GM23248 (cell line): ENCODE measurements around the gene NEFH. TPM values are rescaled to one million over a fixed set of nuclear protein-coding genes. Genes with fewer than 3 reads are reported as not detected.
"Not testable (repeated sequence)": the region's sequence is repeated elsewhere in the genome, so short reads cannot be mapped to it uniquely, and the experiment has no call there.

Experiments
- DNase-seq: peaks from one replicate; pipeline ENCODE4 v3.0.0-alpha.2; 2015
- H2AFZ ChIP-seq: fragments of 200-600 bp; sonication (generic); 2 replicates; pipeline ENCODE4 v1.6.1; 2016; ENCODE audit warnings: antibody characterized with exemption
- H3F3A ChIP-seq: fragments of 200-600 bp; sonication (generic); 2 replicates; pipeline ENCODE4 v1.6.1; 2016; ENCODE audit warnings: mild to moderate bottlenecking, antibody characterized with exemption, mixed run types; ENCODE audit not compliant: insufficient read depth
- H3K27ac ChIP-seq: fragments of 200-600 bp; sonication (generic); 2 replicates; pipeline ENCODE4 v1.5.1; 2016; ENCODE audit warnings: mild to moderate bottlenecking
- H3K27me3 ChIP-seq: fragments of 200-600 bp; sonication (generic); replicated peaks from 2 replicates; pipeline ENCODE4 v1.6.1; 2016; ENCODE audit warnings: mild to moderate bottlenecking; ENCODE audit not compliant: insufficient read depth
- H3K36me3 ChIP-seq: fragments of 200-600 bp; sonication (generic); 2 replicates; pipeline ENCODE4 v1.6.1; 2016; ENCODE audit warnings: low read depth, mild to moderate bottlenecking
- H3K4me1 ChIP-seq: fragments of 200-600 bp; sonication (generic); 2 replicates; pipeline ENCODE4 v1.6.1; 2016; ENCODE audit warnings: mild to moderate bottlenecking; ENCODE audit not compliant: insufficient read depth
- H3K4me2 ChIP-seq: fragments of 200-600 bp; sonication (generic); one replicate; pipeline ENCODE4 v1.6.1; 2016; ENCODE audit warnings: mild to moderate bottlenecking; ENCODE audit not compliant: unreplicated experiment
- H3K4me3 ChIP-seq: fragments of 200-600 bp; sonication (generic); 2 replicates; pipeline ENCODE4 v1.5.1; 2016; ENCODE audit warnings: mild to moderate bottlenecking
- H3K79me2 ChIP-seq: fragments of 200-600 bp; sonication (generic); 2 replicates; pipeline ENCODE4 v1.6.1; 2016; ENCODE audit warnings: mild to moderate bottlenecking; ENCODE audit not compliant: insufficient read depth
- H3K9ac ChIP-seq: fragments of 200-600 bp; sonication (generic); 2 replicates; pipeline ENCODE4 v1.6.1; 2016; ENCODE audit warnings: mild to moderate bottlenecking
- H3K9me2 ChIP-seq: fragments of 200-600 bp; sonication (generic); 2 replicates; pipeline ENCODE4 v1.6.1; 2016; ENCODE audit warnings: mixed run types, mild to moderate bottlenecking, moderate library complexity; ENCODE audit not compliant: insufficient read depth
- H3K9me3 ChIP-seq: fragments of 200-600 bp; sonication (generic); one replicate; pipeline ENCODE4 v1.6.1; 2017; ENCODE audit warnings: low read depth
- H4K20me1 ChIP-seq: fragments of 200-600 bp; sonication (generic); 2 replicates; pipeline ENCODE4 v1.6.0; 2016; ENCODE audit not compliant: insufficient read depth
- EZH2 ChIP-seq: fragments of 200-600 bp; sonication (generic); IDR thresholded peaks from 2 replicates; pipeline ENCODE4 v1.6.1; 2018; ENCODE audit warnings: antibody characterized with exemption, mild to moderate bottlenecking; ENCODE audit not compliant: insufficient read depth, poor library complexity, severe bottlenecking
- EZH2phosphoT487 ChIP-seq: fragments of 200-600 bp; sonication (generic); IDR thresholded peaks from 2 replicates; pipeline ENCODE4 v1.6.1; 2018; ENCODE audit warnings: antibody characterized with exemption, moderate library complexity, mild to moderate bottlenecking, low read depth; ENCODE audit not compliant: insufficient read depth
- WGBS, 2 experiments: methylation state at CpG; one replicate each; pipeline ENCODE4 v1.1.6; 2015 to 2017; ENCODE audit warnings: low lambda C conversion rate in 2 of 2, low coverage in 1 of 2; ENCODE audit errors: missing lambda C conversion rate in 2 of 2; 5-methylcytosine and 5-hydroxymethylcytosine counted together
- in situ Hi-C: fragments of 300-500 bp; cut with MboI; formaldehyde crosslinking; loops from 2 replicates; pipeline ENCODE4 v1.15.0; 2020
- polyA plus RNA-seq: library from polyadenylated mRNA; unstranded; fragments of >200 nt; fragmentation: Nextera tagmentation; extraction: Ambion mirVana; gene quantifications from 2 replicates; pipeline ENCODE4 v1.2.1, GENCODE V29; 2016
- total RNA-seq: library from RNA; depleted of rRNA; stranded (reverse); fragments of >200 nt; shearing (Covaris generic); gene quantifications from 2 replicates; pipeline ENCODE4 v1.2.3, GENCODE V29; 2014

Gene NEFH
- total and polyA plus RNA-seq, 2 experiments from 2014 or later = 0.65 to 2.5 TPM

DNA sequence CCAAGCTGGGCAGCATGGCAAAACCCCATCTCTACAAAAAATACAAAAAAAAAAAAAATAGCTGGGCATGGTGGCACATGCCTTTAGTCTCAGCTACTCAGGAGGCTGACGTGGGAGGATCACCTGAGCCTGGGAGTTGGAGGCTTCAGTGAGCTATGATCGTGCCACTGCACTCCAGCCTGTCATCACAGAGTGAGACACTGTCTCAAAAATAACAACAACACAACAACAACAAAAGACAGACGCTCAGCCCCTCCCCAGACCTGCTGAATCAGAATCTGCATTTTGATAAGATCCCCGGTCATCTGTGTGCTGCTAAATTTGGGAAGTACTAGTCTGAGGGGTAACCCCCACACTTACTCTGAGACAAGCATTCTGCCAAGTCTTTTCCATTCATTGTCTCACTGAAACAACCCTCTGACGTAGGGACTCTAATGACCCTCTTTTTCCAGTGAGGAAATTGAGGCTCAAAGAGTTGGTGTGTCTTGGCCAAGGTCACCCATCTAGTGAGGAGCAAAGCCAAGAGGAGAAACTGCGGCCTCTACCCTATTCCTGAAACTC, 7.5 kb downstream of the NEFH start:
- TF ChIP-seq EZH2phosphoT487 = no peak
- TF ChIP-seq EZH2 = no peak
- H3K4me3 ChIP-seq = no peak overlapping the region
- no peak overlapping the region for H2AFZ ChIP-seq
- no peak overlapping the region for H3K27ac ChIP-seq
- in situ Hi-C loops = no loop called here
- no peaks in the 10 kb centered on the region for H3F3A ChIP-seq
- no peaks in the 10 kb centered on the region for H3K9me3 ChIP-seq
- no peak for DNase-seq
- no peak overlapping the region for H3K4me2 ChIP-seq
- WGBS, 2 experiments = 64 to 68% methylated on average over 6 of the region's 6 CpGs
- no peak overlapping the region for H3K9ac ChIP-seq
- H3K27me3 ChIP-seq = no peaks in the 10 kb centered on the region
- H3K79me2 ChIP-seq = no peaks in the 10 kb centered on the region
- H3K9me2 ChIP-seq = no peaks in the 10 kb centered on the region
- no peaks in the 10 kb centered on the region for H3K4me1 ChIP-seq
- H4K20me1 ChIP-seq = no peaks in the 10 kb centered on the region
- H3K36me3 ChIP-seq = no peaks in the 10 kb centered on the region

DNA sequence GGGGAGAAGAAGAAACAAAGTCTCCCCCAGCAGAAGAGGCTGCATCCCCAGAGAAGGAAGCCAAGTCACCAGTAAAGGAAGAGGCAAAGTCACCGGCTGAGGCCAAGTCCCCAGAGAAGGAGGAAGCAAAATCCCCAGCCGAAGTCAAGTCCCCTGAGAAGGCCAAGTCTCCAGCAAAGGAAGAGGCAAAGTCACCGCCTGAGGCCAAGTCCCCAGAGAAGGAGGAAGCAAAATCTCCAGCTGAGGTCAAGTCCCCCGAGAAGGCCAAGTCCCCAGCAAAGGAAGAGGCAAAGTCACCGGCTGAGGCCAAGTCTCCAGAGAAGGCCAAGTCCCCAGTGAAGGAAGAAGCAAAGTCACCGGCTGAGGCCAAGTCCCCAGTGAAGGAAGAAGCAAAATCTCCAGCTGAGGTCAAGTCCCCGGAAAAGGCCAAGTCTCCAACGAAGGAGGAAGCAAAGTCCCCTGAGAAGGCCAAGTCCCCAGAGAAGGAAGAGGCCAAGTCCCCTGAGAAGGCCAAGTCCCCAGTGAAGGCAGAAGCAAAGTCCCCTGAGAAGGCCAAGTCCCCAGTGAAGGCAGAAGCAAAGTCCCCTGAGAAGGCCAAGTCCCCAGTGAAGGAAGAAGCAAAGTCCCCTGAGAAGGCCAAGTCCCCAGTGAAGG, 9.2 kb downstream of the NEFH start:
- H2AFZ ChIP-seq, H3F3A ChIP-seq, in situ Hi-C loops, H3K4me3 ChIP-seq, H3K79me2 ChIP-seq, H3K9me2 ChIP-seq, H3K27me3 ChIP-seq, H3K36me3 ChIP-seq, H4K20me1 ChIP-seq, H3K4me2 ChIP-seq, H3K9me3 ChIP-seq, H3K4me1 ChIP-seq, H3K27ac ChIP-seq, DNase-seq, H3K9ac ChIP-seq: not testable (repeated sequence)
- WGBS, 2 experiments = 84 to 91% methylated on average over 5 to 8 of the region's 8 CpGs

DNA sequence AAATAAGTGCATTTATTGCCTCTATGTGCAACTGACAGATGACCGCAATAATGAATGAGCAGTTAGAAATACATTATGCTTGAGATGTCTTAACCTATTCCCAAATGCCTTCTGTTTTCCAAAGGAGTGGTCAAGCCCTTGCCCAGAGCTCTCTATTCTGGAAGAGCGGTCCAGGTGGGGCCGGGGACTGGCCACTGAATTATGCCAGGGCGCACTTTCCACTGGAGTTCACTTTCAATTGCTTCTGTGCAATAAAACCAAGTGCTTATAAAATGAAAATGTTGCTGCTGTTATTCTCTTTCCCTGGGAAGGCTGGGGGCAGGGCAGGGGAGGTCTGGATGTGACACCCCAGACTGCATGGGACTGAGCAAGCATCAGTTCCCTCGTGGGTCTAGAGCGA, 11.0 kb downstream of the NEFH start:
- no peaks in the 10 kb centered on the region for H3K9me3 ChIP-seq
- DNase-seq = no peak
- H4K20me1 ChIP-seq = no peaks in the 10 kb centered on the region
- 87 to 88% methylated on average over 6 of the region's 6 CpGs for WGBS, 2 experiments
- H3K4me1 ChIP-seq = no peaks in the 10 kb centered on the region
- no peaks in the 10 kb centered on the region for H3K36me3 ChIP-seq
- no peaks in the 10 kb centered on the region for H3F3A ChIP-seq
- no peak overlapping the region for H2AFZ ChIP-seq
- H3K27ac ChIP-seq = no peak overlapping the region
- in situ Hi-C loops = no loop called here
- TF ChIP-seq EZH2 (no peak), EZH2phosphoT487 (no peak)
- no peak overlapping the region for H3K4me3 ChIP-seq
- no peaks in the 10 kb centered on the region for H3K9me2 ChIP-seq
- H3K9ac ChIP-seq = no peak overlapping the region
- no peaks in the 10 kb centered on the region for H3K79me2 ChIP-seq
- no peaks in the 10 kb centered on the region for H3K27me3 ChIP-seq
- no peak overlapping the region for H3K4me2 ChIP-seq

DNA sequence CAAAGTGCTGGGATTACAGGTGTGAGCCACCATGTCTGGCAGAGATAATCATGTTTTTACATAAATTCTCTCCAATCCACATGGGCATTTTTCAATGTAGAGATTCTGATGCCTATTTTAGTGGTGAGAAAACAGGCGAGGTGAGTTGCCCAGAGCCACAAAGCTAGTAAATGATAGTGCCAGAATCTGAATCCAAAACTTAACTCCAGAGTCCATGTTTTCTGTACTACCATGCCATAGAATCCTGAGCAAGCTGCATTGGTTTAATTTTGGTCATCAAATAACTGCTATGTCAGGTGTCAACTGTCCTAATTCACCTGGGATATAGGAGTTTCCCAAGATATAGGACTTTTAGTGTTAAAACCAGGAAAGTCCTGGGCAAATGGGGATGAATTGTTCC, 13.6 kb downstream of the NEFH start:
- TF ChIP-seq EZH2 = no peak
- no peak for TF ChIP-seq EZH2phosphoT487
- no peaks in the 10 kb centered on the region for H3K27me3 ChIP-seq
- 93 to 94% methylated on average over 1 of the region's 1 CpG for WGBS, 2 experiments
- no peak overlapping the region for H3K4me3 ChIP-seq
- H3K9me3 ChIP-seq = no peaks in the 10 kb centered on the region
- no peaks in the 10 kb centered on the region for H3K4me1 ChIP-seq
- no peak overlapping the region for H3K9ac ChIP-seq
- H3K9me2 ChIP-seq = no peaks in the 10 kb centered on the region
- no peak overlapping the region for H3K27ac ChIP-seq
- no peaks in the 10 kb centered on the region for H3K79me2 ChIP-seq
- H3K36me3 ChIP-seq = no peaks in the 10 kb centered on the region
- DNase-seq = no peak
- no peaks in the 10 kb centered on the region for H4K20me1 ChIP-seq
- H3F3A ChIP-seq = no peaks in the 10 kb centered on the region
- no peak overlapping the region for H2AFZ ChIP-seq
- in situ Hi-C loops = no loop called here
- H3K4me2 ChIP-seq = no peak overlapping the region

DNA sequence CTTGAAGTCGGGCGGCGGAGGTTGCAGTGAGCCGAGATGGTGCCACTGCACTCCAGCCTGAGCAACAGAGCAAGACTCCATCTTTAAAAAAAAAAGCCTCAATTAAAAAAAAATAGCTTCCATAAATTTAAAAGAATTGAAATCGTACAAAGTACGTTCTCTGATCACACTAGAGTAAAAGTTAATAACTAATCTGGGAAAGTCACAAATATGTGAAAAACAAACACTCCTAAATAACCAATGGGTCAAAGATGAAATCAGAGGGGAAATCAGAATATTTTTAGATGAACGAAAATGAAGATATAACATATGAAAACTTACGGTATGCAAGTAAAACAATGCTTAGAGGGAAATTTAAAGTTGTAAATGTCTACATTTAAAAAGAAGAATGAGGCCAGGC, 19.8 kb downstream of the NEFH start:
- in situ Hi-C loops = no loop called here
- no peak for DNase-seq
- Histone ChIP-seq H3K36me3 (no peaks in the 10 kb centered on the region; the same call in 1 of the 2 replicates), H3F3A (no peaks in the 10 kb centered on the region), H3K27me3 (no peaks in the 10 kb centered on the region), H3K4me2 (no peak overlapping the region), H3K9ac (no peak overlapping the region), H3K9me3 (no peaks in the 10 kb centered on the region), H3K79me2 (no peaks in the 10 kb centered on the region), H3K9me2 (no peaks in the 10 kb centered on the region), H4K20me1 (no peaks in the 10 kb centered on the region), H3K4me1 (no peaks in the 10 kb centered on the region; the same call in 1 of the 2 replicates), H2AFZ (no peak overlapping the region), H3K4me3 (no peak overlapping the region), H3K27ac (no peak overlapping the region)
- WGBS, 2 experiments = 98% methylated on average over 8 of the region's 8 CpGs
- no peak for TF ChIP-seq EZH2
- TF ChIP-seq EZH2phosphoT487 = no peak
